Ecto neural progenitor cell (in vitro differentiated cells): ENCODE results near the gene BEND6.

Experiments
- DNase-seq: peaks from one replicate; pipeline ENCODE4 v3.0.0-alpha.2; 2018; ENCODE audit warnings: low spot score

The BEND6 gene, protein sequence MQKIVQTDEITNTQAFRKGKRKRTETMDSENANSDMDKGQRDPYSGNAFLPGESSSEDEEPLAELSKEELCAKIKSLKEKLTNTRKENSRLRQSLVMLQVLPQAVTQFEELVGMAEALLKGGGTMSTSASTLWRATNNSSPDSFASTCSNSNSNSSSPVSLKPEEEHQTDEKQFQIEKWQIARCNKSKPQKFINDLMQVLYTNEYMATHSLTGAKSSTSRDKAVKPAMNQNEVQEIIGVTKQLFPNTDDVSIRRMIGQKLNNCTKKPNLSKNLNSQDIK

DNA sequence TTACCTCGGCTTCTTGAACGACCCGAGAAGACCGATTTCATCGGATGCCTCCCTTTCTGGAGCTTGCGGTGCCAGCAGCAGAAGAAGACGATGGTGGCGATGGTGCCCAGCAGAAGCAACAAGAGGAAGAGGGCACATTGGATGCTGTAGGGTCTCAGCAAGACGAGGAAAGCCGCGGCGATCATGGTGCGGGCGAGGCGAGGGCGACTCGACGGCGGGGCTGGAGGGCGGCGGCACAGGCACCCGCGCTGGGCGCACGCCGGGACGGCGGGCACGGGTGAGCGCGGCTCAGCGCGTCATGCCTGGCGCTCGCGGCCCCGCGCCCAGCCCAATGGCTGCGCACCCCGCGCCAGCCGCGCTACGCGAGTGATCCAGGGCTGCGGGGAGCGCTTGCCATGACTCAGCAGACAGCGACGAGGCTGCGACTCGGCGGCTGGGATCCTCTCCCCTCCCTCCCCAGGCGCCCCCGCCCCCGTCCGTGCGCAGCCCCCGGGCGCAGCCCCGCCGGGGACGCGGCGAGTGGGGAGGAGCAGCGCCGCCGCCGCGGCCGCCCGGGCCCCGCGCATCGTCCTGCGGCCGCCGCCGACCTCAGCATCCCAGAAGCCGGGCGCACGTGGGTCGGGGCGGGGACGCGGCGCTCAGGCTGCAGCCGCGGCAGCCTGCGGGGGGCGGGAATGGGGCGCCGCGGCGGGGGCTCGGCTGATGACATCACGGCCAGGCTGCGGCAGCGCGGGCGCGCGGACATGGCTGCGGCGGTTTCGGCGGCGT is at the start of gene BEND6:
BEND6 (plus strand) TSS at position 705 of the 768 bp plus-strand sequence. CDS start 26,704 bp downstream, outside the sequence.
- DNase-seq: peak; percentile 80

DNA sequence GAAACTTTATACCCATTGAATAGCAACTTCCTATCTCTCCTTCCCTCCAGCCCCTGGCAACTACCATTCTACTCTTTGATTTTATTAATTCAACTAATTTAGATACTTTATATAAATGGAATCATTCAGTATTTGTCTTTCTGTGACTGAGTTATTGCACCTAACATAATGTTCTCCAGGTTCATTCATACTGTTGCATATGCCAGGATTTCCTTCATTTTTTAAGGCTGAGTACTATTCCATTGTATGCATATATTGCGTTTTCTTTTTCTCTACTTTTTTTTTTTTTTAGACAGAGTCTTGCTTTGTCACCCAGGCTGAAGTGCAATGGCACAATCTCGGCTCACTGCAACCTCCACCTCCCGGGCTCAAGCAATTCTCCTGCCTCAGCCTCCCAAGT is 49.5 kb upstream of the BEND6 start:
- no peak for DNase-seq

DNA sequence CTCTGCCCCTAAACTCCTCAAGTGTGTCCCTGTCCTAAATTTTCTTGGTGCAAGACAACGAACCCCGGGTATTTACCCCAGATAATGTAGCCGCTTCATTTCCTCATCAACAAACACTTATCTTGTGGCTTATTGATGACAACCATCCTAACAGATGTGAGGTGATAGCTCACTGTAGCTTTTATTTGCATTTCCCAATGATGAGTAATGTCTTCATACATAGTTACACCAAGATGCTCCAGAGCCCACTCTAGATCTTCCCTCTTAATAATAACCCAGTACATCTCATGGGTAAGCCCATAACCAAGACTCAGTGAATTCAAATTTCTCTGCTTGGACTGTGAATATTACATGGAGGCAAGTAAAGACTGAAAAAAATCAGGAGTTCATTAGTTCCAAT is 48.2 kb upstream of the BEND6 start:
- DNase-seq: no peak

DNA sequence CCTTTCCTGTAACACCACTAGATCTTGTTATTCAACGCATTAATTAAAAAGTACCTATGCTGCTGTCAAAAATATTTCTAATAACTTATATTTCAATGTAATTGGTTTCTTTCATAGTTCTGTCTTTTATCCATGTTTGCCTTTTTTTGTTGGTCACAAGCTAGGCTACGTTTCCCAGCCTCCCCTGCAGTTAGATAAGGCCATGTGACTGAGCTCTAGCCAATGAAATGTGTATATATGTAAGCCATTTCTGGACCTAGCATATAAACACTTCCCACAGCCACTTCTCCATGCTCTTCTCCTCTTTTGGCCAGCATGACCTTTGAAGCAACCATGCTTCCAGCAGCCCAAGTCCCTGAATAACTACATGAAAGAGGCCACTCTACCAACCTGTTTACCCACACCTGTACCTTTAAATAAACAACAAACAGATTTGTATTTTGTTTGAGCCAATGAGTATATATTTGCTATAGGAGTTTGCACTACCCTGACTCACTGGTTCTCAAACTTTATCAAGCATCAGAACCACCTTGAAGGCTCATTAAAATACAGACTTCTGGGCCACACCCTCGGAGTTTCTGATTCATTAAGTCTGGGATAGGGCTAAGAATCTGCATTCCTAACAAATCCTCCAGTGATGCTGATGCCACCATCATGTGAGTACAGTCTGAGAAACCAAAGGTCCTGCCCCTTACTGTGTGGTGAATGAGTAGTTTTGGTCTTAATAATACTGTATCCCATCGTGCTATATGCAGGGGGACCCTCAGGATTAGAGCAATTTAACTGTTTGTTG is 45.6 kb upstream of the BEND6 start:
- DNase-seq: no peak

DNA sequence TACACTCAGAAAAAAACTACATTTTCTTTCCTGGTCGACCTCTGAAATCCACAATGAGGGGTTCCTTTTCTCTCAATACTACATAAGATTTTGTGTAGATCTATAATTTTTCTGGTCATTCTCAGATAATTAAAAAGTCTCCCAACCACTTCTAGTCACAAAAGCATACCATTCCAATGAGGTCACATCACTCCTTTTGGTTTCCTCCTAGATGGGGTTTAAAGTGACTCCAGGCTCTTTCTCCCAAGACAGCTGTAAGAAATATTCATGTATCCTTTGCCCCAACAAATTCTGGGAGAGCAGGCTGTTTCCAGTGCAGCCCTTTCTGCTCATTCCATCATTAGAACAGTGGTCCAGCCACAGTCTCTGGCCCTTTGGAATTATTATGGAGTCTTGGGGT is 43.1 kb upstream of the BEND6 start:
- no peak for DNase-seq

DNA sequence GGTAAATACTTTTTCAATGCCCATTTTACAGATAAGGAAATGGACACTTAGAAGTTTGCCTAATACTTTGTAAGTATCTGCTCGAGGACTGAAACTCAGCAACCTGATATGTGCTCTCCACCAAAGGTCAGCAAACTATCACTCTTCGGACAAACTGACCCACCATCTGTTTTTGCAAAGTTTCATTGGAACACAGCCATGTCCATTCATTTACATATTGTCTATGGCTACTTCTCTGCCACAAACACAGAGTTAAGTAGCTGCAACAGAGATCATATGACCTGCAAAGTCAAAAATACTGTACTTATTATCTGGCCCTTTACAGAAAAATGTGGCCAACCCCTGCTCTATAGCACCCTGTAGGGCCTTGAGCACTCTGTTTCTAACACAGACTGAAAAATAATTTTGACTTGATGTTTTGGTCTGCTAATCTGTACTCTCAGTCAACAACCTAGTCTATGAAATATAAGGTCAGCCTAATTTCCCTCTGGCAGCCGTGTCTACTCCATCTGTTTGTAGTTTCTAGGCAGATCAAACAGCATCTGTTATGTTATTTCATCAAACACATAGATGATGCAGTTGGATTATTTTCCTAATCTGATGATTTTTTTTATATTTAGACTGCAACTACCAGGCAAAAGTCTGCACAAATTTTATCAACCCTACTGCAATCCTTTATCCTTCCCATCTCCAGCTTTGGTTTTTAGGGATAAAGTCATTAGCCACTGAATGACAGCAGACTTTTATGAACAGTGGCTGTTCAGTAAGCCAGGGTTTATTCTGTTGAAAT is 41.4 kb upstream of the BEND6 start:
- DNase-seq: no peak

DNA sequence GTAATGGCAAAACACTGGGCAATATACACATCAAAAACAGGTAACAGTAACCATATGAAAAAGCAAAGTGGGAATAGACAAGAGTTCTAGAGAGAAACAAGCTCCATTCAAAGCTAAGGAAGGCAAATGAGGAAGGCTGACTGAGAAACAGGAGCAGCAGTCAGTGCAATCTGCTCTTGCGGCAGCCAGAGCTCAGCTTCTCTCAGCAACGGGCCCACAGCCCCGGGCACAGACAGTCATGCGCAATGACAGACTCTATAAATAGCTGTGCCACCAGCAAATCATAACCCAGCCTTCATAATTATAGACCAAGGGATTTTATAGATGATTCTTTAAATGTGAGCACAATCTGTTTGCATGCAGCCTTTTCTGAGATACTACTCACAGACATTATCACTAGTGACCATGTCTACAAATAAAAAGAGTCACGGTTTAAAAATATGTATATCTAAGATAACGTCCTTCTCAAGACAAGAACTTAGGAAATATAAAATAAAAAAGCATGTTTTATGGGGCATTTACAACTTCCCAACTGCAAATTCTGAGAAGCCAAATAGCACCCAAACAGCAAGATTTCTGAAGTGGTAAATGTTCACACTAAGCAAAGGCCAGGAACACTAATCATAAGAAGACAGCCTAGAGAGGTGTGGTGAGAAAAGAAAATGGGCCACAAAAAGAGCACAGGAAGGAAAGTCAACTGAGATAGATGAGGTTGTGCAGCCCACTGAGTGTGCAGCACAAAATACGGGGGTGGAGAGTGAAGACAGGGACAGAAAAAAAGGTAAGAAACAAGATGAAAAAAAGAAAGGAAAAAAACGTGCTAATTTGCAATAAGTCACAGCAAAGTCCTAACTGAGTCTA is 39.9 kb upstream of the BEND6 start:
- no peak for DNase-seq

DNA sequence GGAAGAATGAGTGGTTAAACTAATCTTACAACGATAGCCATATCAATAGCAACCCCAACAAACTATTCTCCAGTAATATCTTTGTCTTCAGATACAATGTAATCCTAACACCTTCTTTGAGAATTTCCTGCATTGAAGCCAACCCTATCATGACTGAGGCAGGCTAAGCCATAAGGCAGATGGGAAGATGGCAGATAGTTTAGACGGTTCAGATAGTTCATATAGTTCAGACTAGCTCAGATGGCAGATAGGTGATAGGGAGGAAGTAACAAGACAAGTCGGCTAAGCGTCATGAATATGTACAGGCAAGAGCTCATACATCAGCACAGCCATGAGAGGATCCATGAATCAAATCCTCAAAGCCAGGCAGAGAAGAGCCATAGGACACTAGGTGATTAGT is 39.1 kb upstream of the BEND6 start:
- no peak for DNase-seq

DNA sequence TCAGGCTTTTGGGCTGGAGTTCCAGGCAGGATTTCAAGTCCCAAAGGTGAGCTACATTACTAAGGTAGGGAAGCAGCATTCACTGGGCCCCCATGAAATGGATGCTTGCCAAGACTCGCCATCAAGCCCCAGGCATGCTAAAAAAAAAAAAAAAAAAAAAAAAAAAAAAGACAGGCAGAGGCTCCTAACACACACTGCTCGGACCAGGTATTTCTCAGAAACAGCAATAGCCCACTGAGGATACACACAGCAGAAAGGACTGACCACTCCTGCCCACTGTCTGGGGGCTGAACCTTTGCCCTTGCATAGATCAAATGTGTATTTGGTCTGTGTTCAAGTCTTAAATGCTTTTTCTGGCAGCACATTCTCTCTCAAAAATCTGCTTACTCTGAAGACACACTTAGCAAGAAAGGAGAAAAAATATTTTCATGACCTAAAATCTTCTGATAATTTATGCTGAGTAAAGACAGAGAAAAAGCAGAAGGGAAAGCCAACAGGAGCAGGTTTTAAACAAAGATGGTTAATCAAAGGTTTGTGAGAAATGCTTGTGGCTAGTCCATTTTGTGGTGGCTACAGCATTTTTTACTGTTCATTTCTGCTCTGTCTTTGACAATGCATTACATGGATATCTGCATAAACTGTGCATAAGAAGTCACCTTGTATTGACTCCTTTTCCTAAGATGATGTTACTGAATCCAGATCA is 37.9 kb upstream of the BEND6 start:
- DNase-seq: no peak

DNA sequence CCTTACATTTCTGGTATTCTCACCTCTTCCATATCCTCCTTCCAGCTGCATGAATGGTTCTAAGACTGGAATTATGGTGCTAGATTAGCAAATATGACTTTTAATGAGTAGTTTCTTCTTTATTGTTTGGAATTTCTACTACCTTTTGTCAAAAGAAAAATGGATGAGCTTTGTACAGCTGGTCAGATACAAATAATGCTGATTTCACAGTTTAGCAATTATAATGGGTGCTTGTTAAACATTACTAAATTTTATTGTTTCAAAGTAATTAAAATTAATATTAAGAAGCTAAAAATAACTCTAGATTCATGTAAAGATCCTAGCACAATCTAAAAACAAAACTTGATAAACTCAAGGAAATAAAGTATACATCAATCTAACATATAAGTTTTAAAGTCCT is 32.3 kb upstream of the BEND6 start:
- no peak for DNase-seq

DNA sequence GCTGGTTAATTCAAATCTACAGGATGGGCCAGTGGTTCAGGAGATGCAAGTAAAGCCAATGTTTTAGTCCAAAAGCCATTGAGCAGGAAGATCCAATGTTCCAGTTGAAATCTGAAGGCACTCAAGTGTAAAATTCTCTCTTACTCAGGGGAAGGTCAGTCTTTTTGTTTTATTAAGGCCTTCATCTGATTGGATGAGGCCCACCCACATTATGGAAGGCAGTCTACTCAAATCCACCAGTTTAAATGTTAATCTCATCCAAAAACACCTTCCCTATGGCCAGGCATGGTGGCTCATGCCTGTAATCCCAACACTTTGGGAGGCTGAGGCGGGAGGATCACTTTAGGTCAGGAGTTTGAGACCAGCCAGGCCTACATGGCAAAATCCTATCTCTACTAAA is 31.3 kb upstream of the BEND6 start:
- DNase-seq: no peak

DNA sequence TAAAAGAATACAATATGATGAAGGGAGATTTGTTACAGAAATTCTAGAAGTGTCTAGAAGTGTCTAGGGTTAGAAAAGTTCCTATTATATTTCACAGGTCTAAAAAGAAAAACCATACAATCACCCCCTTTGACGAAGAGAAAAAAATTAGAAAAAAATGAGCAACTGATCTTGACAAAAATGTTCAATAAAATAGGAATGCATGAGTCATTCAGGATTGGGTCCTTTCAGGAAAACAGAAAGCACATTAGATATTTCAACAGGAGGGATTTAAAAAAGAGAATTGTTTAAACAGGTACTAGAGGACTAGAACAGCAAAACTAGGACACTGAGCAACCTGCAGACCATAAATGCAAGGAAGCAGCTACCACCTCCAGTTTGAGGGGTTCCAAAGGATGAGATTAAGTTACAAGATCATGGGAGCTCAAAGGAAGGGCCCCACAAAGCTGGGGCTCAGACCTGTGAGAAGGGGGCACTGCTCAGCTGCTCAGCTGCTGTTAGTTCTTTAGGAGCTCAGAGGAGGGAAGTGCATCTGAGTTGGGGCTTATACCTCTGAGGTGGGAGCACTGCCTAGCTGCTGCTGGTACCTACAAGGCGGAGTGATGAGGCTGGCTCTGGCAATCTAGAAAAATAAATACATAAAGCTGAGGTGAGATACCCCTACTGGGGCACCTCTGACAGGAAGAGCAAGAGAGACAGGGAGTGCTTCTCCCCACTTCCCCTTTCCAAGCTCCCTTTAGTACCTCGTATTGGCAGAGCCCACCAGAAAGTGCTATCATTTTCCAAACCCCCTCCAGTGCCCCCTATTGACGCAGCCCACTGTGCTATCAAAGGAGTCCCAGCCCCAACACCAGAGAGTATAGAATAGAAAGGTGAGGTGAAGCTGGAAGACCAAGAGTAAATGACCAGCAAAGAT is 27.1 kb upstream of the BEND6 start:
- DNase-seq: no peak

DNA sequence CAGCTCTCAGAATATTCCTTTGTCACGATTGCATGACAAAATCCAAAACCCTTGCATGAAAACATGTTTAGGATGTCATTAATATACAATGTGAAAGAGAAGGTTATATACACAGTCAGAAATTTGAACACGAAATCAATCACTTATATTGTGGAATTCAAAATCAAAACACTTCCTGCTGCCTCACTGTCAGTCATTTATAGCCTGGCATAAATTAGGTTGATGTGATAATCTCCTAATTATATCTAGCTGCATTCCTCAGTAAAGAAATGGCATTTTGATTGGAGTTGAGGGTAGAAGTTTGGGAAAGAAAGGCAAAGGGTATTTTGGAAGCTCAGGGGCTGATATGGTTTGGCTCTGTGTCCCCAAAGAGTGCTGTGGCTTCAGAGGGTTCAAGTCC is 24.1 kb upstream of the BEND6 start:
- DNase-seq: no peak

DNA sequence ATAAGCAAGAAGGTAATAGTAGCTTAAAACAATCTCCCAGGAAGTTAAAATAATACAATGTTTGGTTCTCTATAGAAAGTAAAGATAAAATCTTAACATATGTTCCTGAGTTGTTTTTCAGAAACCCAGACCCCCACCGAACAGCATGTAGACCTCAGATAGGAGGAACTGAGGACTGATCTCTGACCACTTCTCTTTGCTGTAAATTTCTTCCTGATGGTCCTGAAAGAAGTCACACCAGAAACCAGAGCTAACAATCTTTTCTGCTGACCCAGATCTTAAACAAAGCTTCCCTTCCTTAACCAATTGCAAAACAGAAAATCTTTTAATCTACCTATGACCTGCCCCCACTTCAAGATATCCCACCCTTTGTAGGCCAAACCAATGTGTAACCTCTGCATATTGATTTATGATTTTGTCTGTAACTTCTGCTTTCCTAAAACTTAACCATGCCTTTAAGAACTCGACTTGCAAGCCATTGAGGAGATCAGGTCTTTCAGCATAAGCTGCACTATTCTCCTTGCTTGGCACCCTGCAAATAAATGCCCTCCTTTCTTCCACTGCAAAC is 21.9 kb upstream of the BEND6 start:
- DNase-seq: no peak

DNA sequence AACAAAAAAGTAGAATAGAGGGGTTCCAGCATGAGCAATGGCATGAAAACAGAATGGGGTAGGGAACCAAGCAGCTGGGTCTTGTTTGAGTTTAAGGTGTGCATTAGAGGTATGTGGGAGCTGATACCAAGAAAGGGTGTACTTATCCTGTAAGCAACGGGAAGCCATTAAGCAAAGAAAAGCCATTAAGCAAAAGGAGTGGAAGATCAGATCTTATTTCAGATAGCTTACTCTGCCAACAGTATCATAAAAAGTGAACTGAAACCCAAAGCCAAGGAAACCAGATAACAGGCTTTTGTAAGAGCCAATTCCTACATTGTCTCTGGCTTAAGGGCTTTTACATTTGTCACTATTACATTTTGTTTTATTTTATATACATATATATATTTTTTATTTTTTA is 21.3 kb upstream of the BEND6 start:
- no peak for DNase-seq

DNA sequence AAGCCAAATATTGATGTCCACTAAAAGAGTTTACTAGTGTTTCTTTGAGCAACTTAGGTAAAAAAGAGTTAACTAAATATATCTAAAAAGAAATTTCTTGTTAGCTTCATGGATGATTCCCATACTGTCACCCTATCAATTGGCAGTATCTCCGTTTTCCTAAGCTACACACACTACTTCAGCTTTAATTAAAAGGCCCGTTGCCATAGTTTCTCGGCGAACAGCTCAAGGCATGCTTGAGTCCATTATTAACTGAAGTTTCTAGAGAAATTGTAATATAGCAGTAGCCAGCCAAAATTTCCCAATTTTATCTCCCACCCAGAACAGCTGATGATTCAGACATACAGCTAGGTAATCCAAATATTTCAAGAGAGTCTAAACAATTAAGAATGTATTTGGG is 20.0 kb upstream of the BEND6 start:
- DNase-seq: no peak

DNA sequence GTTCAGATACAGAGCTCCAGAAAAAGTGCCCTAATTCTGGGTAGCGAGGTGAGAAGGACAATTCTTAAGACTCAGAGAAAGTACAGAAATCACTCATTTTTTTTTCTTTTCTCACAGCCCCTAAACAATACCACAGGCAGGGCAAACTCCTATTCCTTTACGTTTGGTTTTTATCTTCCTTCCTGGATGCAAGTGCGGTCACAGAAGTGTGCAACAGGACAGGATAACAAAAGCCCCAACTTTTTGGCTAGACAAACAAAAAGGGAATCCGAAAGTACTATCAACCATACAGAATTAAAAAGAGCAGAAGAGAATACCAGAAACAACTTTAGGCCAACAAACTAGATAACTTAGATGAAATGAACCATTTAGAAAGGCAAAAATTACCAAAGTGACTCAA is 18.4 kb upstream of the BEND6 start:
- DNase-seq: no peak

DNA sequence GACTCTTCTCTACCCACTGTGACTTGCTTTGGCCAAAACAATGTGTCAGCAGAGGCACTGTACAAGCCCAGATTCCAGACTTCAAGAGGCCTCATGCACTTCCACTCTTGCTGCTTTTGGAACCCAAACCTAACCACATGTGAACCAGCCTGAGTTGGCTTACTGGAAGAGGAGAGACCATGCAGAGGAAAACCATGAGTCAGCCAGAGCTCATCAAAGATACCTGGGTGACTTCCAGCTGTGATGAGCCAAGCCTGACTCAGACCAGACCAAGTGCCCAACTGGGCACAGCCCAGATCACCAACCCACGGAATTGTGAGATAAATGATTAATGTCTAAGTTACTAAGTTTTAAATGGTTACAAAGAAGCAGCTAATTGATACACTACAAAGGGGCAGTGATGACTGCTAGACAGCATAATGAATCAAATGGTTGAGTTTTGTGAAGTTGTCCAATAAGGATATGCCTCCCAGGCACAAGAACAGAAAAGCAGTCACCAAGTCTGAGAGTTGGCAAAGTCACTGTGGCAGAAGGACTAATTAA is 16.2 kb upstream of the BEND6 start:
- no peak for DNase-seq

DNA sequence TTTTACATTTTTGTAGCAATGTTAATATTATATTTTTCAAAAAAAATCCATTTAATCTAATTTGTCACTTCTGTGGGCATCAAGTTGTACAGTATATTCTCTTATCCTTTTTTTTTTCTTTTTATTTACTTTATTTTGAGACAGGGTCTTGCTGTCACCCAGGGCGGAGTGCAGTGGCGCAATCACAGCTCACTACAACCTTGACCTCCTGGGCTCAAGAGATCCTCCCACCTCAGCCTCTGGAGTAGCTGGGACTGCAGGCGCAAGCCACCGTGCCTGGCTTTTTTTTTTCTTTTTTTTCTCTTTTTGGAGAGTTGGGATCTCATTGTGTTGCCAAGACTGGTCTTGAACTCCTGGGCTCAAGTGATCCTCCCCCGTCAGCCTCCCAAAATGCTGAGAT is 14.4 kb upstream of the BEND6 start:
- DNase-seq: no peak
